A549 (cell line): ENCODE data around the gene CXADR. TPM values are rescaled to one million over a fixed set of nuclear protein-coding genes. Genes with fewer than 3 reads are reported as not detected.

ENCODE experiments used
- ATAC-seq, 2 experiments: fragments of 200-7000 bp in 1 of 2; fragments of >200 bp in 1 of 2; cut with Nextera tagmentation in 1 of 2; cut with Tn5 transposase in 1 of 2; 3 replicates each; pipeline versions ENCODE4 v1.8.0 to v1.9.1; 2018 to 2020; ENCODE audit warnings: mild to moderate bottlenecking in 1 of 2, moderate library complexity in 1 of 2
- CTCF ChIA-PET: fragments of 300-600 bp; sonication (Branson Sonifier 250); formaldehyde crosslinking; extraction: SDS; loops from one replicate; lab custom pipeline; 2021; ENCODE audit warnings: antibody characterized with exemption, inconsistent platforms; lab: Yijun Ruan, JAX
- POLR2A ChIA-PET: fragments of 350-600 bp; formaldehyde crosslinking; extraction: SDS; loops from one replicate; lab custom pipeline; 2021; ENCODE audit warnings: antibody characterized with exemption, inconsistent platforms; lab: Yijun Ruan, JAX
- DNase-seq, 2 experiments: peaks; one replicate each; pipeline versions ENCODE4 v3.0.0 to v3.0.0-alpha.2; 2011 to 2016; ENCODE audit warnings: low read depth in 1 of 2, low spot score in 1 of 2
- FAIRE-seq: peaks from 2 replicates; lab custom pipeline; 2011; peaks lifted over from hg19 to GRCh38; lab: Jason Lieb, UNC
- H3K27ac ChIP-seq, 2 experiments: fragments of >200 bp; sonication (Bioruptor Twin); formaldehyde crosslinking; 3 replicates each; pipeline ENCODE4 v1.5.1; 2016 to 2017
- H3K4me1 ChIP-seq: fragments of >200 bp; sonication (Bioruptor Twin); formaldehyde crosslinking; 3 replicates; pipeline ENCODE4 v1.6.1; 2016
- H3K4me2 ChIP-seq: fragments of >200 bp; sonication (Bioruptor Twin); formaldehyde crosslinking; 3 replicates; pipeline ENCODE4 v1.6.1; 2016
- H3K4me3 ChIP-seq: fragments of >200 bp; sonication (Bioruptor Twin); formaldehyde crosslinking; 3 replicates; pipeline ENCODE4 v1.5.1; 2016
- H3K9me3 ChIP-seq: fragments of >200 bp; sonication (Bioruptor Twin); formaldehyde crosslinking; 3 replicates; pipeline ENCODE4 v1.6.1; 2016
- BCL3 ChIP-seq: fragments of >200 bp; sonication (Bioruptor Twin); formaldehyde crosslinking; IDR thresholded peaks from 3 replicates; pipeline ENCODE4 v1.6.1; 2016
- BHLHE40 ChIP-seq: IDR thresholded peaks from 2 replicates; pipeline ENCODE4 v1.6.1; 2012; ENCODE audit warnings: low read depth, low read length, inconsistent platforms
- CBX2 ChIP-seq: fragments of 200-600 bp; sonication (generic); IDR thresholded peaks from 2 replicates; pipeline ENCODE4 v1.6.1; 2016; ENCODE audit warnings: low read depth, mild to moderate bottlenecking, borderline replicate concordance
- CHD4 ChIP-seq: fragments of 200-600 bp; sonication (generic); IDR thresholded peaks from 2 replicates; pipeline ENCODE4 v1.6.1; 2016; ENCODE audit warnings: antibody characterized with exemption, mild to moderate bottlenecking, borderline replicate concordance
- ELK1 ChIP-seq: fragments of 150-350 bp; IDR thresholded peaks from 2 replicates; pipeline ENCODE4 v1.6.1; 2014; ENCODE audit warnings: low read depth, mild to moderate bottlenecking, low read length
- EP300 ChIP-seq, 2 experiments: fragments of >200 bp; sonication (Bioruptor Twin); formaldehyde crosslinking; IDR thresholded peaks; 2 replicates in 1 of 2; 3 replicates in 1 of 2; pipeline ENCODE4 v1.6.1; 2016 to 2017
- ESRRA ChIP-seq: fragments of 150-350 bp; IDR thresholded peaks from 2 replicates; pipeline ENCODE4 v1.6.1; 2014; ENCODE audit warnings: mild to moderate bottlenecking, low read length, borderline replicate concordance
- FOXS1 ChIP-seq: fragments of 250-450 bp; sonication (Bioruptor Pico); IDR thresholded peaks from 2 replicates; pipeline ENCODE4 v1.5.0; 2020; ENCODE audit warnings: mild to moderate bottlenecking, moderate library complexity
- GATA3 ChIP-seq: IDR thresholded peaks from 2 replicates; pipeline ENCODE4 v1.6.1; 2012; ENCODE audit warnings: borderline replicate concordance
- HES2 ChIP-seq: fragments of >200 bp; sonication (Bioruptor Twin); formaldehyde crosslinking; IDR thresholded peaks from 2 replicates; pipeline ENCODE4 v1.6.1; 2016
- HOXA7 ChIP-seq: fragments of 250-450 bp; sonication (Bioruptor Pico); IDR thresholded peaks from 2 replicates; pipeline ENCODE4 v1.5.0; 2020; ENCODE audit warnings: mild to moderate bottlenecking, moderate library complexity
- HOXB5 ChIP-seq: fragments of 250-450 bp; sonication (Bioruptor Pico); IDR thresholded peaks from 2 replicates; pipeline ENCODE4 v1.5.0; 2020; ENCODE audit warnings: mild to moderate bottlenecking, moderate library complexity
- KDM5A ChIP-seq: fragments of 200-600 bp; sonication (generic); IDR thresholded peaks from 2 replicates; pipeline ENCODE4 v1.6.1; 2016; ENCODE audit warnings: antibody characterized with exemption, mild to moderate bottlenecking
- MAX ChIP-seq: IDR thresholded peaks from 2 replicates; pipeline ENCODE4 v1.6.1; 2012
- PBX3 ChIP-seq: IDR thresholded peaks from 2 replicates; pipeline ENCODE4 v1.6.1; 2012
- PHF8 ChIP-seq: fragments of 200-600 bp; sonication (generic); IDR thresholded peaks from 2 replicates; pipeline ENCODE4 v1.6.1; 2016; ENCODE audit warnings: low read depth, mild to moderate bottlenecking, antibody characterized with exemption, moderate library complexity, borderline replicate concordance
- POLR2AphosphoS2 ChIP-seq: conservative IDR thresholded peaks from 2 replicates; pipeline ENCODE4 v1.6.1; 2012; ENCODE audit warnings: low read length, improper control_type of control experiment, inconsistent platforms
- RAD21 ChIP-seq, 2 experiments: fragments of >200 bp in 1 of 2; sonication (Bioruptor Twin) in 1 of 2; formaldehyde crosslinking in 1 of 2; IDR thresholded peaks in 1 of 2; conservative IDR thresholded peaks in 1 of 2; 2 replicates in 1 of 2; 3 replicates in 1 of 2; pipeline ENCODE4 v1.6.1; 2012 to 2018; ENCODE audit warnings: inconsistent platforms in 1 of 2
- RCOR1 ChIP-seq: fragments of 150-350 bp; IDR thresholded peaks from 2 replicates; pipeline ENCODE4 v1.6.1; 2014; ENCODE audit warnings: antibody characterized with exemption, low read length, low read depth
- REST ChIP-seq: fragments of 200-600 bp; sonication (generic); IDR thresholded peaks from 2 replicates; pipeline ENCODE4 v1.6.1; 2016; ENCODE audit warnings: antibody characterized with exemption, mild to moderate bottlenecking, moderate library complexity
- RNF2 ChIP-seq: fragments of 200-600 bp; sonication (generic); IDR thresholded peaks from 2 replicates; pipeline ENCODE4 v1.6.1; 2016; ENCODE audit warnings: low read depth, mild to moderate bottlenecking, antibody characterized with exemption, moderate library complexity, borderline replicate concordance
- TFCP2L1 ChIP-seq: fragments of 250-450 bp; sonication (Bioruptor Pico); IDR thresholded peaks from 2 replicates; pipeline ENCODE4 v1.5.0; 2021; ENCODE audit warnings: mild to moderate bottlenecking
- ZFP36 ChIP-seq: fragments of 450-650 bp; IDR thresholded peaks from 2 replicates; pipeline ENCODE4 v1.6.1; 2014; ENCODE audit warnings: borderline replicate concordance; ENCODE audit not compliant: partially characterized antibody
- ZNF302 ChIP-seq: fragments of 250-450 bp; sonication (Bioruptor Pico); IDR thresholded peaks from 2 replicates; pipeline ENCODE4 v1.9.0; 2021; ENCODE audit warnings: inconsistent platforms, mild to moderate bottlenecking, moderate library complexity
- ZSCAN20 ChIP-seq: fragments of 250-450 bp; sonication (Bioruptor Pico); IDR thresholded peaks from 2 replicates; pipeline ENCODE4 v1.8.0; 2022; ENCODE audit warnings: mild to moderate bottlenecking, moderate library complexity
- WGBS: methylation state at CpG from one replicate; pipeline ENCODE4 v1.1.6; 2017; ENCODE audit errors: missing lambda C conversion rate; 5-methylcytosine and 5-hydroxymethylcytosine counted together
- polyA plus RNA-seq, 4 experiments: library from polyadenylated mRNA; depleted of rRNA in 3 of 4; stranded (reverse); fragments of >200 nt; fragmentation: RNase III in 1 of 4; extraction: RNeasy Plus Mini Kit Qiagen cat#74134 plus additional on column Dnase treatment in 1 of 4; gene quantifications; 2 replicates in 3 of 4; 3 replicates in 1 of 4; pipeline ENCODE4 v1.2.3, GENCODE V29; 2011 to 2017

The CXADR gene
- polyA plus RNA-seq, 2 of the 4 experiments (the other 2 are of a cell fraction), result 7.7 to 21.7 TPM

GRCh38 chr21:17495680-17496079, 17.2 kb upstream of the CXADR start:
- no peak for DNase-seq
- no peak for ATAC-seq
- TF ChIP-seq RNF2 (no peak), ZNF302 (no peak), ELK1 (no peak), GATA3 (no peak), REST (no peak), ESRRA (no peak), HOXA7 (CRISPR knock-in tag) (no peak), EP300 (IDR thresholded peaks at IDR 0.05) (no peak), KDM5A (no peak), HOXB5 (CRISPR knock-in tag) (no peak), POLR2AphosphoS2 (no peak), RCOR1 (no peak), CHD4 (no peak), BHLHE40 (no peak), FOXS1 (CRISPR knock-in tag) (no peak), TFCP2L1 (CRISPR knock-in tag) (no peak), RAD21 (conservative IDR thresholded peaks at IDR 0.05 in 1 of 2, IDR thresholded peaks at IDR 0.05 in 1 of 2) (no peak), CBX2 (no peak), HES2 (no peak), PHF8 (no peak)
- TF ChIP-seq, all 56 proteins: peak for 0
- H3K4me1 ChIP-seq, result peaks cover 20% of the 10 kb centered on the region
- no peak for FAIRE-seq
- no peak overlapping the region for H3K4me2 ChIP-seq
- ChIA-PET CTCF (interaction anchor here (1.3 kb wide), 1 partner anchor 17 kb away, joined by 3 read pairs; the partner anchor contains the start of gene CXADR), POLR2A (no interaction called here)
- H3K27ac ChIP-seq, result no peak overlapping the region
- no peak overlapping the region for H3K4me3 ChIP-seq
- H3K9me3 ChIP-seq, result no peaks in the 10 kb centered on the region
- 70% methylated on average over 2 of the region's 2 CpGs for WGBS

- ATAC-seq (no peak), FAIRE-seq (no peak), DNase-seq (no peak)
- TF ChIP-seq HOXB5 (CRISPR knock-in tag), result no peak
- no peak for TF ChIP-seq ZFP36
- TF ChIP-seq BCL3, result no peak
- TF ChIP-seq RCOR1, result no peak
- TF ChIP-seq PBX3, result no peak
- no peak for TF ChIP-seq HOXA7 (CRISPR knock-in tag)
- TF ChIP-seq ZSCAN20, result no peak
- no peak for TF ChIP-seq MAX
- Histone ChIP-seq H3K27ac (no peak overlapping the region), H3K4me2 (no peak overlapping the region), H3K4me1 (peaks cover 25% of the 10 kb centered on the region), H3K4me3 (no peak overlapping the region), H3K9me3 (no peaks in the 10 kb centered on the region)
- CTCF ChIA-PET, result no interaction called here
- POLR2A ChIA-PET, result no interaction called here
Measured at GRCh38 chr21:17497316-17497715, 15.5 kb upstream of the CXADR start.
